HUES6 (cell line): Measurements from ENCODE around the gene DMD.

Experiments
- H3K27ac ChIP-seq: 2 replicates; pipeline ENCODE4 v1.7.0; 2013; ENCODE audit warnings: low read depth, mild to moderate bottlenecking, low read length, inconsistent platforms
- H3K27me3 ChIP-seq: 2 replicates; pipeline ENCODE4 v1.6.1; 2013; ENCODE audit warnings: low read length; ENCODE audit not compliant: control insufficient read depth, insufficient read depth
- H3K36me3 ChIP-seq: 2 replicates; pipeline ENCODE4 v1.6.1; 2013; ENCODE audit warnings: low read length; ENCODE audit not compliant: control insufficient read depth, insufficient read depth
- H3K4me1 ChIP-seq: 2 replicates; pipeline ENCODE4 v1.6.1; 2013; ENCODE audit warnings: low read length; ENCODE audit not compliant: control insufficient read depth, insufficient read depth
- H3K4me3 ChIP-seq: 2 replicates; pipeline ENCODE4 v1.5.1; 2013; ENCODE audit warnings: low read depth, low read length
- H3K9ac ChIP-seq: one replicate; pipeline ENCODE4 v1.6.1; 2013; ENCODE audit warnings: mild to moderate bottlenecking, low read length
- H3K9me3 ChIP-seq: 2 replicates; pipeline ENCODE4 v1.6.1; 2013; ENCODE audit warnings: low read depth, low read length; ENCODE audit not compliant: control insufficient read depth, insufficient read depth

The DMD gene

DNA sequence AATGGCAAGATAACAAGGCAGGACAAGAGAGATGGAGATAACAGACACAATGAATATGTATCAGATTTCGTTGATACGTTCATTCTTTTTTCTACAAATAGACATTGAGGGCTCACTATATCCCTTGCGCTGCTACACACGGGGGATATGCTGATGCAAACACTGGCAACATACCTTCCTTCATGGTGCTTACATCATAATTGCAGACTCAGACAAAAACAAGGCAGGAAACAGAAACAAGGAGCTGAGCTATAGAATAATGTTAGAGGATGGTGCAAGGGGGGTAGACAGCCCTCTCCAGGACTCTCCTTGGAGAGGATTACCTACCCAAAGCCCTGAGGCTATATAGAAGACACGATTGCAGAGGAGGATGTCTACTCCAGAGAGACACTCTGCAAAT is 1069.5 kb downstream of the DMD start:
- no peak overlapping the region for H3K4me3 ChIP-seq
- no peaks in the 10 kb centered on the region for H3K36me3 ChIP-seq
- H3K4me1 ChIP-seq = no peaks in the 10 kb centered on the region
- no peaks in the 10 kb centered on the region for H3K9me3 ChIP-seq
- H3K9ac ChIP-seq = no peak overlapping the region
- no peak overlapping the region for H3K27ac ChIP-seq
- no peaks in the 10 kb centered on the region; the same call in 1 of the 2 replicates for H3K27me3 ChIP-seq

DNA sequence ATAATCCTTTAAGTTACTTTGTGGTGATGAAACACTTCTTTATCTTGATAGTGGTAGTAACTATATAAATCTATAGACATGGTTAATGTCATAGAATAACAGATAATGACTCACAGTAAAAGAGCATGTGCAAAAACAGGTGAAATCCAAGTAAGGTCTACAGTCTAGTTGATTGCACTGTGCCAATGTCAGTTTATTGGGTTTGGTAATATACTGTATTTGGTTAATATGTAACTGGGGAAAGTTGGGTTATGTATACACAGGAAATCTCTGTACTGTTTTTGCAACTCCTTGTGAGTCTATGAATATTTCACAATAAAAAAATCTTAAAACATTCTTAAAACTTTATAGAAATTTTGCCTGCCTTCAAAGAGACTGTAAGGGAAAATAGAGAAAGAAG is 1071.9 kb downstream of the DMD start:
- H3K9ac ChIP-seq = no peak overlapping the region
- no peaks in the 10 kb centered on the region for H3K4me1 ChIP-seq
- no peaks in the 10 kb centered on the region for H3K36me3 ChIP-seq
- H3K9me3 ChIP-seq = no peaks in the 10 kb centered on the region
- no peak overlapping the region for H3K27ac ChIP-seq
- H3K27me3 ChIP-seq = no peaks in the 10 kb centered on the region; the same call in 1 of the 2 replicates
- H3K4me3 ChIP-seq = no peak overlapping the region

- H3K36me3 ChIP-seq = no peaks in the 10 kb centered on the region
- H3K4me1 ChIP-seq = no peaks in the 10 kb centered on the region
- no peaks in the 10 kb centered on the region; the same call in 1 of the 2 replicates for H3K27me3 ChIP-seq
- no peak overlapping the region for H3K4me3 ChIP-seq
- no peak overlapping the region for H3K9ac ChIP-seq
- H3K9me3 ChIP-seq = no peaks in the 10 kb centered on the region
- no peak overlapping the region for H3K27ac ChIP-seq
Measured at GRCh38 chrX:32137525-32137924, 1073.8 kb downstream of the DMD start.

DNA sequence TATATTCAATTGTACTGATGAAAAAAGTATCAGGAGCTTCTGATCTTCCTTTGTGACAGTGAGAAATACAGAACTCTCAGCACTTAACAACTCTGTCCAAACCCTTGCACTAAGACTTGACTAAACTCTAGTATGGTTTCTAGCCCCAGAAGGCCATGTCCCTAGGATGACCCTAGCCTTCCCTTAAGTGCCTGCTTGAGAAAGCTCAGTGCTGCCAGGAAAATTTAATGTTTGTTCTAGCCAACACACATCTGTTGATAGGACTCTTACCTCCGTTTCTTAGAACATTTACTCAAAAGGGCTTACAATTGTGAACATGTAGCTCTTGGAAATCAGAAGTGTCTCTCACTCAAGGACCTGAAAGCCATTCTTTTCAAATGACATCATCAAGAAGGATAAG is 1084.4 kb downstream of the DMD start:
- Histone ChIP-seq H3K36me3 (no peaks in the 10 kb centered on the region), H3K9me3 (no peaks in the 10 kb centered on the region), H3K27me3 (peaks cover 2% of the 10 kb centered on the region; the same call in 1 of the 2 replicates), H3K27ac (no peak overlapping the region), H3K9ac (no peak overlapping the region), H3K4me1 (no peaks in the 10 kb centered on the region), H3K4me3 (no peak overlapping the region)

DNA sequence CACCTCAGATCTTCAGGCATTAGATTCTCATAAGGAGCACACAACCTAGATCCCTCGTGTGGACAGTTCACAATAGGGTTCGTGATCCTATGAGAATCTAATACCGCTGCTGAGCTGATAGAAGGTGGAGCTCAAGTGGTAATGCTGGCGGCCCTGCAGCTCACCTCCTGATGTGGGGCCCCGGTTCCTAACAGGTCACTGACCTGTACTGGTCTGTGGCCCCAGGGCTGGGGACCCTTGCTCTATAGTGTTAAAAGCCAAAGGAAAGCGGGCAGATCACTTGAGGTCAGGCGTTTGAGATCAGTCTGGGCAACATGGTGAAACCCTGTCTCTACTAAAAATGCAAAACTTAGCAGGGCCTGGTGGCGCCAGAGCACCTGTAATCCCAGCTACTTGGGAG is 1092.5 kb downstream of the DMD start:
- no peak overlapping the region for H3K27ac ChIP-seq
- no peak overlapping the region for H3K9ac ChIP-seq
- no peak overlapping the region for H3K4me3 ChIP-seq
- H3K4me1 ChIP-seq = no peaks in the 10 kb centered on the region
- no peaks in the 10 kb centered on the region for H3K9me3 ChIP-seq
- no peaks in the 10 kb centered on the region; the same call in 1 of the 2 replicates for H3K27me3 ChIP-seq
- no peaks in the 10 kb centered on the region for H3K36me3 ChIP-seq

DNA sequence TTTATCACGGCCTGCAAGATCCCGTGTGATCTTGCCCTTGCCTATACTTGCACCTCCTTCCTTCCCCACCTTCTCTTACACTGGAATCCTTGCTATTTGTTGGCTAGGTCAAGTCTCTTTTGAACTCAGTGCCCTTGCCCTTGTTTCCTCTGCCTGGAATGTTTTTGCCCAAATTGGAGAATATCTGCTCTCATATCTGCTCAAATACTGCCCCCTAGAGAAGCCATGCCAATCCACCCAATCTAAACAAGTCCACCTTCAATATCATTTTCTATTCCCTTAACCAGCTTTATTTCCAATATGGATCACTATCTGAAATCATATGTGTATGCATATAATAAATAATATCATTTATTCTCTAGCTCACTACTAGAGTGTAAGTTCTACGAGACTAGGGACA is 1095.3 kb downstream of the DMD start:
- no peak overlapping the region for H3K4me3 ChIP-seq
- no peaks in the 10 kb centered on the region for H3K4me1 ChIP-seq
- H3K9me3 ChIP-seq = no peaks in the 10 kb centered on the region
- H3K9ac ChIP-seq = no peak overlapping the region
- H3K36me3 ChIP-seq = no peaks in the 10 kb centered on the region
- H3K27ac ChIP-seq = no peak overlapping the region
- H3K27me3 ChIP-seq = no peaks in the 10 kb centered on the region; the same call in 1 of the 2 replicates

DNA sequence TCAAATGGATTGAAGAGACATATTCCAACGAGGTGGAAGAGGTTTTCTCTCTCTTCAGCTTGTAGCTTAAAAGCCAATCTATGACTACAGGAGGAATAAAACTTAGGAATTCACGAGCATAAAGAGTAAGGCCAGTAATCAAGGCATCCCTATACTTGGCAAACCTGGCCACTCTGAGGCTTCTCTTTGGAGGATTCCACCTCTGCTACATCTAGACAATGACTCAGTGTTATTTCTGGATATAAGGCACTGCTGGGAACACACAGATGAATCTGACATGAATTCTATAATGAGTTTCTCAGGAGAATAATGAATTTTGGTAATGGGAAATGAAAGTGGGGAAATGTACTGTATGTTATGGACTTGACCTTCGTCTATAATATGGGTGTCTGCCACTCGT is 1123.7 kb downstream of the DMD start:
- Histone ChIP-seq H3K27ac (no peak overlapping the region), H3K4me3 (no peak overlapping the region), H3K9ac (no peak overlapping the region), H3K27me3 (no peaks in the 10 kb centered on the region; the same call in 1 of the 2 replicates), H3K9me3 (no peaks in the 10 kb centered on the region), H3K4me1 (no peaks in the 10 kb centered on the region), H3K36me3 (no peaks in the 10 kb centered on the region)

- H3K4me3 ChIP-seq = no peak overlapping the region
- H3K36me3 ChIP-seq = no peaks in the 10 kb centered on the region
- H3K9me3 ChIP-seq = no peaks in the 10 kb centered on the region
Measured at GRCh38 chrX:32084757-32085156, 1126.6 kb downstream of the DMD start.

GRCh38 chrX:32048285-32048684 is 1163.1 kb downstream of the DMD start:
- Histone ChIP-seq H3K36me3 (no peaks in the 10 kb centered on the region), H3K9ac (no peak overlapping the region), H3K4me1 (no peaks in the 10 kb centered on the region), H3K27me3 (peaks cover 6% of the 10 kb centered on the region; the same call in 1 of the 2 replicates), H3K4me3 (no peak overlapping the region), H3K9me3 (no peaks in the 10 kb centered on the region), H3K27ac (no peak overlapping the region)

More at GRCh38 chrX:32084757-32085156, 1126.6 kb downstream of the DMD start:
- Histone ChIP-seq H3K9ac (no peak overlapping the region), H3K27me3 (no peaks in the 10 kb centered on the region; the same call in 1 of the 2 replicates), H3K27ac (no peak overlapping the region), H3K4me1 (no peaks in the 10 kb centered on the region)

GRCh38 chrX:32045149-32045548 is 1166.2 kb downstream of the DMD start:
- H3K4me3 ChIP-seq = no peak overlapping the region
- H3K9me3 ChIP-seq = no peaks in the 10 kb centered on the region
- no peak overlapping the region for H3K27ac ChIP-seq
- no peaks in the 10 kb centered on the region for H3K36me3 ChIP-seq
- no peaks in the 10 kb centered on the region for H3K4me1 ChIP-seq
- peaks cover 9% of the 10 kb centered on the region; the same call in 1 of the 2 replicates for H3K27me3 ChIP-seq
- no peak overlapping the region for H3K9ac ChIP-seq

GRCh38 chrX:32041181-32041580 is 1170.2 kb downstream of the DMD start:
- H3K9ac ChIP-seq = no peak overlapping the region
- H3K4me1 ChIP-seq = no peaks in the 10 kb centered on the region
- H3K9me3 ChIP-seq = no peaks in the 10 kb centered on the region
- H3K27me3 ChIP-seq = peaks cover 3% of the 10 kb centered on the region; the same call in 1 of the 2 replicates
- no peak overlapping the region for H3K4me3 ChIP-seq
- no peak overlapping the region for H3K27ac ChIP-seq
- no peaks in the 10 kb centered on the region for H3K36me3 ChIP-seq

DNA sequence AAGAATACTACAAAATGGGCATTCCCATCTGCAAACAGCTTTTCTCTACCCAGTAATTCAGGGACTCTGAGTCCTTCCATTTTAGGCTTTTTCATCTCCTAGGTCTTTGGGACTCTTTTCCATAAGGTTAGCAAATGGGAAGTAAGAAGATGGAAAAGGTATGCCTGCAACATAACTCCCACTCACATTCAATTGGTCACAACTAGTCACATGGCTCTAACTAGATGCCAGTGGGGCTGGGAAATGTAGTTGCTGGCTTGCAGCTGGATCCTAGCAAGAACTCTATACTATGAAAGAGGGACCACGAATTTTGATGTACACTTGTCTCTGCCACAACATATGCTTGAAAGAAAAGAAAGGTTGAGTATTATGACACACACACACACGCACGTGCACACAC is 1184.6 kb downstream of the DMD start:
- no peaks in the 10 kb centered on the region for H3K4me1 ChIP-seq
- H3K9ac ChIP-seq = no peak overlapping the region
- H3K27ac ChIP-seq = no peak overlapping the region
- H3K36me3 ChIP-seq = no peaks in the 10 kb centered on the region
- H3K9me3 ChIP-seq = no peaks in the 10 kb centered on the region
- no peaks in the 10 kb centered on the region; the same call in 1 of the 2 replicates for H3K27me3 ChIP-seq
- no peak overlapping the region for H3K4me3 ChIP-seq
